GM10248 (cell line): ENCODE results near the gene PLA2G7.

Experiments
- CTCF ChIA-PET: fragments of 300-600 bp; sonication (Branson Sonifier 250); formaldehyde crosslinking; extraction: SDS; loops from one replicate; lab custom pipeline; 2021; ENCODE audit warnings: antibody characterized with exemption; lab: Yijun Ruan, JAX
- POLR2A ChIA-PET: fragments of 350-650 bp; sonication (Branson Sonifier 250); formaldehyde crosslinking; extraction: SDS; loops from one replicate; lab custom pipeline; 2020; ENCODE audit warnings: antibody characterized with exemption; lab: Yijun Ruan, JAX
- DNase-seq: peaks from one replicate; pipeline ENCODE4 v3.0.0; 2012; ENCODE audit errors: extremely low spot score
- CTCF ChIP-seq: IDR thresholded peaks from 2 replicates; pipeline ENCODE4 v1.5.1; 2012; ENCODE audit warnings: mild to moderate bottlenecking, low read depth; ENCODE audit errors: extremely low read depth, missing control alignments, control extremely low read depth

The PLA2G7 gene

GRCh38 chr6:46690141-46690755 is 44.9 kb downstream of the PLA2G7 start:
- DNase-seq = no peak

GRCh38 chr6:46689657-46690056 is 45.5 kb downstream of the PLA2G7 start:
- CTCF ChIA-PET = no interaction called here
- no peak for TF ChIP-seq CTCF
- DNase-seq = no peak
- POLR2A ChIA-PET = no interaction called here

More at GRCh38 chr6:46690141-46690755, 44.9 kb downstream of the PLA2G7 start:
- POLR2A ChIA-PET = no interaction called here
- CTCF ChIA-PET = no interaction called here
- no peak for TF ChIP-seq CTCF

DNA sequence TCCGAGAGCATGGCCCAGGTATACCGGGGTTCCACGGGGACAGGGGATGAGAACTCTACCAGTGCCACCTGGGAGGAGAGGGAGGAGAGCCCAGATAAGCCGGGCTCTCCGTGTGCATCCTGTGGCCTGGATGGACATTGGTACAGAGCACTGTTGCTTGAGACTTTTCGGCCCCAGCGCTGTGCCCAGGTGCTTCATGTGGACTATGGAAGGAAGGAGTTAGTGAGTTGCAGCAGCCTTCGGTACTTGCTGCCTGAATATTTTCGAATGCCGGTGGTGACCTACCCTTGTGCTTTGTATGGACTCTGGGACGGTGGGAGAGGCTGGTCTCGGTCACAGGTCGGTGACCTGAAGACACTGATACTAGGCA is 46.2 kb downstream of the PLA2G7 start:
- POLR2A ChIA-PET = no interaction called here
- no peak for TF ChIP-seq CTCF
- DNase-seq = no peak
- CTCF ChIA-PET = no interaction called here

DNA sequence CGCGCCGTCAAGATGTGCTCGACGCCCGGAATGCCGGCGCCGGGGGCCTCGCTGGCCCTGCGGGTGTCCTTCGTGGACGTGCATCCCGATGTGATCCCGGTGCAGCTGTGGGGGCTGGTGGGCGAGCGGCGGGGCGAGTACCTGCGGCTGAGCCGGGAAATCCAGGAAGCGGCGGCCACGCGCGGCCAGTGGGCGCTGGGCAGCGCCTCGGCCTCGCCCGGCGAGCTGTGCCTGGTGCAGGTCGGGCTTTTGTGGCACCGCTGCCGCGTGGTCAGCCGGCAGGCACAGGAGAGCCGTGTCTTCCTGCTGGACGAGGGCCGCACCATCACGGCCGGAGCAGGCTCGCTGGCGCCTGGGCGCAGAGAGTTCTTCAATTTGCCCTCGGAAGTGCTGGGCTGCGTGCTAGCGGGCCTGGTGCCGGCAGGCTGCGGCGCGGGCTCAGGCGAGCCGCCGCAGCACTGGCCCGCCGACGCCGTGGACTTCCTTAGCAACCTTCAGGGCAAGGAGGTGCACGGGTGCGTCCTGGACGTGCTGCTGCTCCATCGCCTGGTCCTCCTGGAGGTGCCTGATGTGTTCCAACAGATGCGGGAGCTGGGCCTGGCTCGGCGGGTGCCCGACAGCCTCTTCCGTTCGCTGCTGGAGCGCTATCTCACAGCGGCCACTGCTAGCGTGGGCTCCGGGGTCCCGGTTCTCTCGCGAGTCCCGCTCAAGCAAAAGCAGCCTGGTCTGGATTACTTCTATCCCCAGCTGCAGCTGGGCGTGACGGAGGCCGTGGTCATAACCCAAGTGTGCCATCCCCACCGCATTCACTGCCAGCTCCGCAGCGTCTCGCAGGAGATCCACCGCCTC is 46.8 kb downstream of the PLA2G7 start:
- POLR2A ChIA-PET = no interaction called here
- no peak for TF ChIP-seq CTCF
- DNase-seq = no peak
- CTCF ChIA-PET = no interaction called here

DNA sequence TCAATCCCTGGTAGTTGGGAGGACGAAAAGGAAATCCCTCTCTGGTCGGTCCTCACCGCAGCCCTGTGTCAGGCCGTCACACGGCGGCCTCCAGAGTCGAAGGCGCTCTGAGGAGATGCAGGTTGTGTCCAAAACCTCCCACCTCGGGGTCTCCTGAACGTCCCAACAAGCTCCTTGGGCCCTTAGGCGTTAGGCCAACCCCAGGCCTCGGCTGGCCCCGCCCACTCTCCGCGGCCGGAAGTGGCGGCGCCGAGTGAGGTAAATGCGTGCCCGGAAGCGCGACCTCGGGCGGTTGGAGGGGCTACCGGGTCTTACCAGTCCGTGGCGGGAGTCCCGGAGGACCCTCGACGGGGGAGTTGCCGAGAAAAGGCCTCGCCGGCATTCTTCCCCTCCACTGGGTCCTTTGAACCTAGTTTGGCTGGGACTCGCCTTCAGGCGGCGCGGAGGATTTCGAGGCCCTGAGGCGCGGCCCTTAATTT is 47.5 kb downstream of the PLA2G7 start, which contains the start of gene TDRD6:
Gene TDRD6, plus strand, starts transcription at position 267 of the 479 bp plus-strand sequence. CDS start 244 bp downstream, outside the sequence.
- CTCF ChIA-PET = no interaction called here
- no peak for TF ChIP-seq CTCF
- DNase-seq = no peak
- POLR2A ChIA-PET = no interaction called here

GRCh38 chr6:46684771-46685170 is 50.4 kb downstream of the PLA2G7 start:
- no peak for TF ChIP-seq CTCF
- CTCF ChIA-PET = no interaction called here
- POLR2A ChIA-PET = no interaction called here
- no peak for DNase-seq
